ENCODE results near the gene FBXW9. TPM values are rescaled to one million over a fixed set of nuclear protein-coding genes. Genes with fewer than 3 reads are reported as not detected.
A peak's percentile ranks its signal among the peaks of the same experiment; 100 is the strongest.

FBXW9 gene
- total and polyA plus RNA-seq, 2 of the 13 experiments (the other 11 are each of a cell fraction or from before 2014, with no cell fraction given): 5.7 to 6.1 TPM

DNA sequence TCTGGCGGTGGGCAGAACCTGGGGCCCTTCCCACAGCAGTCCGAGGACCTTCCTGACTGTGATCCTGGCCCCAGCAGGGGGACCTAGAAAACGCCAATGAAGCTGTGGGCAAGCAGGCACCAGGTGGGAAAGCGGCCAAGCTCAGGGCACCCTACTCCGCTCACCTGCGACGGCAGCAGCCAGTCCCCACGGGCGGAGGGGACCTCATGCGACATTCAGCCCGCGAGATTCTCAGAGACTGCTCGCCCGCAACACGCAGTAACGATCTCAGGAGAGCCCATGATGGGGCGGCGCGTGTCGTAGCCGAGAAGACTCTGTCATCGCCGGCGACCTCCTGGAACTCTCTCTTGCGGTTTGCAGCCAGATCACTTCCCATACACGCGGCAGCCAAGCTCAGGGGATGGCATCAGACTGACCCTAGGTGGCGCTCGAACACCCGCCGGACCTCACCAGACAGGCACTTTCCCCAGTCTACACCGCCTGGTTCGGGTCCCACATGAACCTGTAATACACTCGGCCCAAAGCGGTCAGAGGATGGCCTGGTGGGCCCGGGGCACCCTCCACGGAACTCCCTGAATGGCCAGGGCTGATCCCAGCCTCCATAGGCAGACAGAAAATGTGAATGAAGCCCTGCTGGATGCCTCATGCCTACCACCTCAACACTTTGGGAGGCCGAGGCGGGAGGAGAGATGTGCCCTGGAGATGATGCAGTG is 56.4 kb downstream of the FBXW9 start (continued):
- TF ChIP-seq BCL6 (CRISPR knock-in tag; IDR thresholded peaks at IDR 0.05) (no peak), HDAC2 (CRISPR knock-in tag; IDR thresholded peaks at IDR 0.05) (0 out of 2 replicates have a peak, but pooled peaks have one; percentile 18), ZNF350 (CRISPR knock-in tag; IDR thresholded peaks at IDR 0.05; ENCODE audit: borderline replicate concordance, low read depth) (peak; percentile 36; the same call in 1 of the 2 replicates), MTF1 (CRISPR knock-in tag; IDR thresholded peaks at IDR 0.05) (no peak), ZNF501 (CRISPR knock-in tag; IDR thresholded peaks at IDR 0.05) (0 out of 2 replicates have a peak, but pooled peaks have one; percentile 24), ZNF589 (CRISPR knock-in tag; conservative IDR thresholded peaks at IDR 0.05) (no peak), TEAD3 (CRISPR knock-in tag; optimal IDR thresholded peaks at IDR 0.05; ENCODE audit: borderline replicate concordance) (no peak), ZNF124 (CRISPR knock-in tag; IDR thresholded peaks at IDR 0.05) (peak; percentile 65; the same call in 1 of the 2 replicates), ZNF547 (CRISPR knock-in tag; IDR thresholded peaks at IDR 0.05) (no peak), SMARCE1 (IDR thresholded peaks at IDR 0.05; ENCODE audit: borderline replicate concordance) (no peak)
- TF ChIP-seq, protein P1, sequence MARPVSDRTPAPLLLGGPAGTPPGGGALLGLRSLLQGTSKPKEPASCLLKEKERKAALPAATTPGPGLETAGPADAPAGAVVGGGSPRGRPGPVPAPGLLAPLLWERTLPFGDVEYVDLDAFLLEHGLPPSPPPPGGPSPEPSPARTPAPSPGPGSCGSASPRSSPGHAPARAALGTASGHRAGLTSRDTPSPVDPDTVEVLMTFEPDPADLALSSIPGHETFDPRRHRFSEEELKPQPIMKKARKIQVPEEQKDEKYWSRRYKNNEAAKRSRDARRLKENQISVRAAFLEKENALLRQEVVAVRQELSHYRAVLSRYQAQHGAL (CRISPR knock-in tag; IDR thresholded peaks at IDR 0.05; ENCODE audit: not compliant biosample characterization): no peak
- TF ChIP-seq, protein P2, sequence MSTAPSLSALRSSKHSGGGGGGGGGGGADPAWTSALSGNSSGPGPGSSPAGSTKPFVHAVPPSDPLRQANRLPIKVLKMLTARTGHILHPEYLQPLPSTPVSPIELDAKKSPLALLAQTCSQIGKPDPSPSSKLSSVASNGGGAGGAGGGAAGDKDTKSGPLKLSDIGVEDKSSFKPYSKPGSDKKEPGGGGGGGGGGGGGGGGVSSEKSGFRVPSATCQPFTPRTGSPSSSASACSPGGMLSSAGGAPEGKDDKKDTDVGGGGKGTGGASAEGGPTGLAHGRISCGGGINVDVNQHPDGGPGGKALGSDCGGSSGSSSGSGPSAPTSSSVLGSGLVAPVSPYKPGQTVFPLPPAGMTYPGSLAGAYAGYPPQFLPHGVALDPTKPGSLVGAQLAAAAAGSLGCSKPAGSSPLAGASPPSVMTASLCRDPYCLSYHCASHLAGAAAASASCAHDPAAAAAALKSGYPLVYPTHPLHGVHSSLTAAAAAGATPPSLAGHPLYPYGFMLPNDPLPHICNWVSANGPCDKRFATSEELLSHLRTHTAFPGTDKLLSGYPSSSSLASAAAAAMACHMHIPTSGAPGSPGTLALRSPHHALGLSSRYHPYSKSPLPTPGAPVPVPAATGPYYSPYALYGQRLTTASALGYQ (CRISPR knock-in tag; IDR thresholded peaks at IDR 0.05): no peak
- TF ChIP-seq, protein P3, sequence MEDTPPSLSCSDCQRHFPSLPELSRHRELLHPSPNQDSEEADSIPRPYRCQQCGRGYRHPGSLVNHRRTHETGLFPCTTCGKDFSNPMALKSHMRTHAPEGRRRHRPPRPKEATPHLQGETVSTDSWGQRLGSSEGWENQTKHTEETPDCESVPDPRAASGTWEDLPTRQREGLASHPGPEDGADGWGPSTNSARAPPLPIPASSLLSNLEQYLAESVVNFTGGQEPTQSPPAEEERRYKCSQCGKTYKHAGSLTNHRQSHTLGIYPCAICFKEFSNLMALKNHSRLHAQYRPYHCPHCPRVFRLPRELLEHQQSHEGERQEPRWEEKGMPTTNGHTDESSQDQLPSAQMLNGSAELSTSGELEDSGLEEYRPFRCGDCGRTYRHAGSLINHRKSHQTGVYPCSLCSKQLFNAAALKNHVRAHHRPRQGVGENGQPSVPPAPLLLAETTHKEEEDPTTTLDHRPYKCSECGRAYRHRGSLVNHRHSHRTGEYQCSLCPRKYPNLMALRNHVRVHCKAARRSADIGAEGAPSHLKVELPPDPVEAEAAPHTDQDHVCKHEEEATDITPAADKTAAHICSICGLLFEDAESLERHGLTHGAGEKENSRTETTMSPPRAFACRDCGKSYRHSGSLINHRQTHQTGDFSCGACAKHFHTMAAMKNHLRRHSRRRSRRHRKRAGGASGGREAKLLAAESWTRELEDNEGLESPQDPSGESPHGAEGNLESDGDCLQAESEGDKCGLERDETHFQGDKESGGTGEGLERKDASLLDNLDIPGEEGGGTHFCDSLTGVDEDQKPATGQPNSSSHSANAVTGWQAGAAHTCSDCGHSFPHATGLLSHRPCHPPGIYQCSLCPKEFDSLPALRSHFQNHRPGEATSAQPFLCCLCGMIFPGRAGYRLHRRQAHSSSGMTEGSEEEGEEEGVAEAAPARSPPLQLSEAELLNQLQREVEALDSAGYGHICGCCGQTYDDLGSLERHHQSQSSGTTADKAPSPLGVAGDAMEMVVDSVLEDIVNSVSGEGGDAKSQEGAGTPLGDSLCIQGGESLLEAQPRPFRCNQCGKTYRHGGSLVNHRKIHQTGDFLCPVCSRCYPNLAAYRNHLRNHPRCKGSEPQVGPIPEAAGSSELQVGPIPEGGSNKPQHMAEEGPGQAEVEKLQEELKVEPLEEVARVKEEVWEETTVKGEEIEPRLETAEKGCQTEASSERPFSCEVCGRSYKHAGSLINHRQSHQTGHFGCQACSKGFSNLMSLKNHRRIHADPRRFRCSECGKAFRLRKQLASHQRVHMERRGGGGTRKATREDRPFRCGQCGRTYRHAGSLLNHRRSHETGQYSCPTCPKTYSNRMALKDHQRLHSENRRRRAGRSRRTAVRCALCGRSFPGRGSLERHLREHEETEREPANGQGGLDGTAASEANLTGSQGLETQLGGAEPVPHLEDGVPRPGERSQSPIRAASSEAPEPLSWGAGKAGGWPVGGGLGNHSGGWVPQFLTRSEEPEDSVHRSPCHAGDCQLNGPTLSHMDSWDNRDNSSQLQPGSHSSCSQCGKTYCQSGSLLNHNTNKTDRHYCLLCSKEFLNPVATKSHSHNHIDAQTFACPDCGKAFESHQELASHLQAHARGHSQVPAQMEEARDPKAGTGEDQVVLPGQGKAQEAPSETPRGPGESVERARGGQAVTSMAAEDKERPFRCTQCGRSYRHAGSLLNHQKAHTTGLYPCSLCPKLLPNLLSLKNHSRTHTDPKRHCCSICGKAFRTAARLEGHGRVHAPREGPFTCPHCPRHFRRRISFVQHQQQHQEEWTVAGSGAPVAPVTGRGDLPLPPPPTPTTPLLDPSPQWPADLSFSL (CRISPR knock-in tag; IDR thresholded peaks at IDR 0.05): no peak
- TF ChIP-seq, protein P4, sequence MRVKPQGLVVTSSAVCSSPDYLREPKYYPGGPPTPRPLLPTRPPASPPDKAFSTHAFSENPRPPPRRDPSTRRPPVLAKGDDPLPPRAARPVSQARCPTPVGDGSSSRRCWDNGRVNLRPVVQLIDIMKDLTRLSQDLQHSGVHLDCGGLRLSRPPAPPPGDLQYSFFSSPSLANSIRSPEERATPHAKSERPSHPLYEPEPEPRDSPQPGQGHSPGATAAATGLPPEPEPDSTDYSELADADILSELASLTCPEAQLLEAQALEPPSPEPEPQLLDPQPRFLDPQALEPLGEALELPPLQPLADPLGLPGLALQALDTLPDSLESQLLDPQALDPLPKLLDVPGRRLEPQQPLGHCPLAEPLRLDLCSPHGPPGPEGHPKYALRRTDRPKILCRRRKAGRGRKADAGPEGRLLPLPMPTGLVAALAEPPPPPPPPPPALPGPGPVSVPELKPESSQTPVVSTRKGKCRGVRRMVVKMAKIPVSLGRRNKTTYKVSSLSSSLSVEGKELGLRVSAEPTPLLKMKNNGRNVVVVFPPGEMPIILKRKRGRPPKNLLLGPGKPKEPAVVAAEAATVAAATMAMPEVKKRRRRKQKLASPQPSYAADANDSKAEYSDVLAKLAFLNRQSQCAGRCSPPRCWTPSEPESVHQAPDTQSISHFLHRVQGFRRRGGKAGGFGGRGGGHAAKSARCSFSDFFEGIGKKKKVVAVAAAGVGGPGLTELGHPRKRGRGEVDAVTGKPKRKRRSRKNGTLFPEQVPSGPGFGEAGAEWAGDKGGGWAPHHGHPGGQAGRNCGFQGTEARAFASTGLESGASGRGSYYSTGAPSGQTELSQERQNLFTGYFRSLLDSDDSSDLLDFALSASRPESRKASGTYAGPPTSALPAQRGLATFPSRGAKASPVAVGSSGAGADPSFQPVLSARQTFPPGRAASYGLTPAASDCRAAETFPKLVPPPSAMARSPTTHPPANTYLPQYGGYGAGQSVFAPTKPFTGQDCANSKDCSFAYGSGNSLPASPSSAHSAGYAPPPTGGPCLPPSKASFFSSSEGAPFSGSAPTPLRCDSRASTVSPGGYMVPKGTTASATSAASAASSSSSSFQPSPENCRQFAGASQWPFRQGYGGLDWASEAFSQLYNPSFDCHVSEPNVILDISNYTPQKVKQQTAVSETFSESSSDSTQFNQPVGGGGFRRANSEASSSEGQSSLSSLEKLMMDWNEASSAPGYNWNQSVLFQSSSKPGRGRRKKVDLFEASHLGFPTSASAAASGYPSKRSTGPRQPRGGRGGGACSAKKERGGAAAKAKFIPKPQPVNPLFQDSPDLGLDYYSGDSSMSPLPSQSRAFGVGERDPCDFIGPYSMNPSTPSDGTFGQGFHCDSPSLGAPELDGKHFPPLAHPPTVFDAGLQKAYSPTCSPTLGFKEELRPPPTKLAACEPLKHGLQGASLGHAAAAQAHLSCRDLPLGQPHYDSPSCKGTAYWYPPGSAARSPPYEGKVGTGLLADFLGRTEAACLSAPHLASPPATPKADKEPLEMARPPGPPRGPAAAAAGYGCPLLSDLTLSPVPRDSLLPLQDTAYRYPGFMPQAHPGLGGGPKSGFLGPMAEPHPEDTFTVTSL (CRISPR knock-in tag; IDR thresholded peaks at IDR 0.05; ENCODE audit: borderline replicate concordance): no peak
